GM21717 (cell line): Measurements from ENCODE around the gene TEX261.

ENCODE experiments used
- ATAC-seq: cut with Tn5 transposase; IDR thresholded peaks from one replicate; pipeline ENCODE4 v1.9.1; 2021; ENCODE audit warnings: mild to moderate bottlenecking, moderate library complexity; ENCODE audit not compliant: unreplicated experiment

Gene TEX261

GRCh38 chr2:70937866-70938585, 56.6 kb downstream of the TEX261 start:
- ATAC-seq: no peak

GRCh38 chr2:70936979-70937811, 57.5 kb downstream of the TEX261 start:
- ATAC-seq: no peak

GRCh38 chr2:70936165-70936978, 58.3 kb downstream of the TEX261 start:
- ATAC-seq: no peak
